Jurkat, Clone E6-1 (cell line): ENCODE data around the gene RIC3. TPM values are rescaled to one million over a fixed set of nuclear protein-coding genes. Genes with fewer than 3 reads are reported as not detected.

Experiments used
- DNase-seq: peaks from one replicate; pipeline ENCODE4 v3.0.0-alpha.2; 2011; ENCODE audit warnings: low read depth, low spot score
- H3K4me3 ChIP-seq: 2 replicates; pipeline ENCODE4 v1.5.1; 2011; ENCODE audit warnings: mild to moderate bottlenecking, low read length, control low read depth, moderate library complexity
- polyA plus RNA-seq: library from polyadenylated mRNA; unstranded; fragments of >200 nt; gene quantifications from one replicate; pipeline ENCODE4 v1.2.1, GENCODE V29; 2012; ENCODE audit warnings: missing spikeins; ENCODE audit not compliant: insufficient read length, insufficient read depth

Gene RIC3, protein sequence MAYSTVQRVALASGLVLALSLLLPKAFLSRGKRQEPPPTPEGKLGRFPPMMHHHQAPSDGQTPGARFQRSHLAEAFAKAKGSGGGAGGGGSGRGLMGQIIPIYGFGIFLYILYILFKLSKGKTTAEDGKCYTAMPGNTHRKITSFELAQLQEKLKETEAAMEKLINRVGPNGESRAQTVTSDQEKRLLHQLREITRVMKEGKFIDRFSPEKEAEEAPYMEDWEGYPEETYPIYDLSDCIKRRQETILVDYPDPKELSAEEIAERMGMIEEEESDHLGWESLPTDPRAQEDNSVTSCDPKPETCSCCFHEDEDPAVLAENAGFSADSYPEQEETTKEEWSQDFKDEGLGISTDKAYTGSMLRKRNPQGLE
- polyA plus RNA-seq: not detected

DNA sequence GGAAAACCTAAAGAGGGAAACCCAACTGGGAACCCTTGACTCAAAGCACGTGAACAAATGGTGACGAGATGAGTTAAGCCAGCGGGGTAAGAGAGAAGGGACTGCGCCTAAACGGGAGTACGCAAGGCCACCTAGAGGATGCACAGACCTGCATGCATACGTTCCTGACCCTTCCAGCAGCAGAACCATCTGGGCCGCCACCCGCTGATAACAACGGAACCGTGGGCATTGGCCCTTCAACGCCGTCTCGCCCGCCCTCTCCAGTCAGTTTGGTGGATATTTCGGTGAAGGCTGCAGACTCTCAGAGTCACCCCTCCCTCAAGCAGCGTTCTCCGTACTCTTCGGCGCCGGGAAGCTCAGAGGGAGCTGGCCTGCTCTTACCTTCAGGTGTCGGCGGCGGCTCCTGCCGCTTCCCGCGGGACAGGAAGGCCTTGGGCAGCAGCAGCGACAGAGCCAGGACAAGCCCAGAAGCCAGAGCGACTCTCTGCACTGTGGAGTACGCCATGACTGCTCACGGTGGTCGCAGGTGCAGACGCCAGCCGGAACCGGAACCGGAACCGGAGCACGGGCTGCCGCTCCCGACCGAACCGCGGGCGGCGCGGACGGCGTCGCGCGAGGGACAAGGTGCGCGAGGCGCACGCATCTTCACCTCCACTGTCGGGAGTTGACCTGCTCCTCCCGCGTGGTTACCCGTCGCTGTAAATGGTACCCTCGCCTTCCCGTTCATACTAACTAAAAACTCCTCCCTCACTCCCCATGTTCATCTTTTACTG is at the start of gene RIC3:
Gene RIC3, minus strand, starts transcription at position 541 of the 773 bp plus-strand sequence. Its CDS starts 36 bp downstream, at position 505.
- DNase-seq: no peak
- H3K4me3 ChIP-seq: no peak within 1 kb of the TSS

DNA sequence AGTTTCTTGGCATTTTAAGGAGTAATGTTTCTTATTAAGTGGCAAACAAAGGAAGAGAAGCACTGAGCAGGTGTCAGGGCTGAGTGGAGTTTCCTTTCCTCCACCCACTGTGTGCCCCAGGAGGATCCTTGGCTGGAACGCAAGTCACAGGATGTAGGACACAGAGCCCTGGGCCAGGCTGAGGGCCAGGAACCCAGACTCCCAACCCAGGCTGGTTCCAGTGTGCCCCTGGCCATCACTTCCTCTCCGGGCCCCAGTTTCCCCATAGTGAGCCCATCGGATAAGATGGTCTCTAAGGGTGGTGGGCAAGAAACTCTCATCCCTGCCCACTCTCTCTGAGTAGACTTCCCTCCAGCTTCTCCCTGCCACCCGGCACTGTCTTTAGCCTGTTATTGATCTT is 49.6 kb upstream of the RIC3 start:
- no peak for DNase-seq
- H3K4me3 ChIP-seq: no peak overlapping the region

GRCh38 chr11:8217926-8218325 is 49.1 kb upstream of the RIC3 start:
- DNase-seq: no peak

GRCh38 chr11:8217136-8217535 is 48.3 kb upstream of the RIC3 start:
- H3K4me3 ChIP-seq: no peak overlapping the region
- no peak for DNase-seq

More at GRCh38 chr11:8217926-8218325, 49.1 kb upstream of the RIC3 start:
- no peak overlapping the region for H3K4me3 ChIP-seq

GRCh38 chr11:8213376-8213775 is 44.6 kb upstream of the RIC3 start:
- H3K4me3 ChIP-seq: no peak overlapping the region
- no peak for DNase-seq

- no peak overlapping the region for H3K4me3 ChIP-seq
- DNase-seq: no peak
Measured at GRCh38 chr11:8209208-8209807, 40.5 kb upstream of the RIC3 start.

DNA sequence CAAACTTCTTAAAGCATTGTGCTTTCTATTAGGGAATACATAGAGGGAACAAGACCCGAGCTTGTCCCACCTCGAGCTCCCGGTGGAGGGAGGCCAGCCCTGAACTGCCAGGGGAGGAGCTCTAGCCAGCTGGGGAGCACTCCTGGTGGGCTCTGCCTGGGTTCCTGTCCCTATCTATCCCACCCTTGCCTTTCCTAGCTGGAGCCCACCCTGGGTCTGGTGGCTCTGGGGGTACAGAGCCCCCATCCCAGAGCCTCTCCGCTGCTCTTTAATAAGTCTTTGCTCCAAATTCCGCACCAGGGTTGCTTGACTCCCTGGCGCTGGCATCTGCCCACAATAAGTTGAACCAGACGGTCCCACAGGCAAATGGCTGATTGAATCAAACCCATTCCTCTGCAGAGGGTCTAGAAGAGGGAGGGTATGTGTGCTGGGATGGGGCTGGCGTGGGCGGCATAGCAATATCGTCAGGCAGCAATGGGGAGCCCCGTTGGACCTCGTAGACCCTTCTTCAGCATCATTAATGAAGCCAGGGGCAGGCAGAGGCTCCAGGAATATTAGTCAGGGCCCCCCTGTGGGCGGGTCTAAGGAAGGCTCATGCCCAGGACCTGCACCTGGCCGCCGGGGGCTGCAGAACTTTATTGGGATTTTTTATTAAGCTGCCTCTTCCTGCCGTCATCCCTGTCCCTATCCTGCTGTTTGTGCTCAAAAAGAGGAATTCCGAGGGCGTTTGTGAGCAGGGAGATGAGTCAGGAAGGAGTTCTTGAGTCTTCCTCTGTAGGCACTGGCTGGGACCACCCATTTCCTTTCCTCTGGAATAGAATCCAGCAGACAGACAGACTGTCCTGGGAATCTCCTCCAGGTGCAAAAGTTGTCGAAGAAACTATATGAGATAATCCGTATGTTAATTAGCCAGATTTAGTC is 38.5 kb upstream of the RIC3 start:
- DNase-seq: no peak
- no peak overlapping the region for H3K4me3 ChIP-seq

- no peak for DNase-seq
- H3K4me3 ChIP-seq: no peak overlapping the region
Measured at GRCh38 chr11:8206251-8207079, 37.6 kb upstream of the RIC3 start.

- no peak overlapping the region for H3K4me3 ChIP-seq
- DNase-seq: no peak
Measured at GRCh38 chr11:8205566-8205965, 36.7 kb upstream of the RIC3 start.

GRCh38 chr11:8204596-8204995 is 35.8 kb upstream of the RIC3 start:
- H3K4me3 ChIP-seq: no peak overlapping the region
- no peak for DNase-seq

DNA sequence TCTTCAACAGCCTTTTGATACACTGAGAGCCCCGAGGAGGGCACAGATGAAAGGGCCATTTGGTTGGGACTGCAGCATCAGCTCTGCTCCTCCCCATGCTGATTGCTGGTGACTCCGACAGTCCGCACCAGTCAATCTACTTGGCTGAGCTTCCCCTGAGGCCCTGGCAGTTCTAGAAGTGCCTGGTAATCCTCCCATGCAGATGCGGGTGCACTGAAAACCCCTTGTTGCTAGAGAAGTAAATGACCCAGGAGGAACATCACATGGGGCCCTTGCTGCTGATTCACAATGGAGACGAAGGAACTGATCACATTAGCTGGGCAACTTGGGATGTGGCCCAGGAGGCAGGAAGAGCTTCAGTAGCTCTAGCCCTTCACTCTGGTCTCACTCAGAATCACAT is 35.2 kb upstream of the RIC3 start:
- no peak for DNase-seq
- no peak overlapping the region for H3K4me3 ChIP-seq

DNA sequence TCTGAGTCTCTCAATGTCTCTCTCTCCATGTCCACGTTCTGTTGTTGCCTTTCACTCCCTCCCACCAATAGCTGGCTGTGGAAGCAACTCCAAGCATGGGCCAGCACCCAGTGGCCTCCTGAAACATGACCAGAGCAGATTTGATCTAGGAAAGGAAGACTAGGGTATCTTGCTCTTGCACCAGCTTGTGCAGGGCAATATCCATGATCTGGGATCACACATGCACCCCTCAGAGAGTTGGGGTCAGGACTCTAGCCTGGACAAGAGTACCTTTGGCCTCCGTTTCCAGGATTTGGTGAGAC is 34.5 kb upstream of the RIC3 start:
- DNase-seq: no peak
- no peak overlapping the region for H3K4me3 ChIP-seq

DNA sequence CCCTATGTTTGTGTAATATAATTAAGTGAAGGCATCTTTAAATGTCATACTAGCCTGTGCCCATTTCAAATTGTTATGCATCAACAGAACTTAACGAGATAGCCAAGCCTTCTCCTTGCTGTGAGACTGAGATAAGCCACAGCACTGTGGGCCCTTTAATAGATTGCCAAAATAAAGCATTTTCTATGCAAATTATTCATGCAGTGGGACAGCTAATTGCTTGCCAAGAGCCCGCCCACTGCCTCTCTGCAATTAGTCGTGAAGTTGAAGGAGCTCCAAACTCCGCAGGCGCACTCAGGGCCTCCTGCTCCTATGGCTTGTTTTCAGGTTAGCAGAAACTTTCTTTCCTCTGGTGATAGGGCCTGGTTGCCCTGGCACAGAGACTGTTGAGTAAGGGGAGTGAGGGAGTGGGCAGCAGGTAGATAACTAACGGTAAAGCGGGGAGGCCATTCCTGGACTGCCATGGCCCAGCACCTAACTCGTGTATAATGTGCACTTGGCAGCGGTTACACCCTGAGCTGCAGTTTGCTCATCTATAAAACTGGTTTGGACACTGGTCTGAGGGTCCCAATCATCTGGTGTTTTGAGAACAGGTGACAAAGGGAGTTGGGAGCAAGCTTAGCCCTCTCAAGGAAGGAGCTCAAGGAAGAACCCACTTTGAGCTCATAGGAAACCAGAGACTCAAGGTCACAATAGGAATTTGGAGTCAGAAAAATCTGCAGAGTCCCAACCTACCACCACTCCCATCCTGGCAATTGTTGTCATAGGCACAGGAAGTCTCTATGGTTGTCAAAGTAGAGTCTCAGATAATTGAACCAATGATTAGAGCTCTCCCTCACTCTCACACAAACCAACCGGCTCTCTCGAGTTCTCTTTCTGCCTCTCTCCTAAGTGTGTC is 33.9 kb upstream of the RIC3 start:
- no peak for DNase-seq
- H3K4me3 ChIP-seq: no peak overlapping the region

DNA sequence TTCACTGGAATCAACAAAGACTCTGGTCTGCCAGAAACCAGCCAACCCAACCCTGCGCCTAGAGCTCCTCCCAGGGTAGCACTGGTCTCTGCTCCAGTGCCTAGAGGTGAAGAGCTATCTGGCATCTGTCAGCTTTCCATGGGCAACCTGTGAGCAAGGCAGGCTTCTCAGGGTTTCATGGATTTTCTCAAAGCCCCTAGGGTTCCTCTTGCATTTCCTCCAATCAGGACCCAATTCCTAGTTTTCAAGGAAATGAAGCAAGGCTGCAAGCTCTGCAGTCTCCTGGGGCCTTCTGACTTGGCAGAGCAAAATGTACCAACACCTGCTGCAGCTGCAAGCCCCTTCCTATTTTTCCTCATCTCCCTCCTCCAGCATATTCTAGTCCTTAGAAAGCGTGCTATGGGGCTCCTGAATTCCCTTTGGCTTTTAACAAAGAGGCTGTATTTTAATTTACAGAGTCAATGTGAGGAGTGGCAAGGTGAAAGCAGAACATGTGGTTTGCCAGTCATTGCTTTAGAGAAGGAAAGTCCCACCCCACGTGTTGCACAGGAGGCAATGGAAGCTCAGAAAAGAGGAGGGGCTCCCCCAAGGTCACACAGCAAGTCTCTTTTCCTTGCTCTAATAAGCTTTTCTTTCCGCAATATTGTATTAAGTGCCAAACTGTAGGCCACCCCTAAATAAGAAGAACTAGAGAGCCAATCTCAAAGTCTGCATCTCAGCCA is 33.0 kb upstream of the RIC3 start:
- no peak overlapping the region for H3K4me3 ChIP-seq
- DNase-seq: no peak

- DNase-seq: no peak
- no peak overlapping the region for H3K4me3 ChIP-seq
Measured at GRCh38 chr11:8199676-8200075, 30.9 kb upstream of the RIC3 start.

DNA sequence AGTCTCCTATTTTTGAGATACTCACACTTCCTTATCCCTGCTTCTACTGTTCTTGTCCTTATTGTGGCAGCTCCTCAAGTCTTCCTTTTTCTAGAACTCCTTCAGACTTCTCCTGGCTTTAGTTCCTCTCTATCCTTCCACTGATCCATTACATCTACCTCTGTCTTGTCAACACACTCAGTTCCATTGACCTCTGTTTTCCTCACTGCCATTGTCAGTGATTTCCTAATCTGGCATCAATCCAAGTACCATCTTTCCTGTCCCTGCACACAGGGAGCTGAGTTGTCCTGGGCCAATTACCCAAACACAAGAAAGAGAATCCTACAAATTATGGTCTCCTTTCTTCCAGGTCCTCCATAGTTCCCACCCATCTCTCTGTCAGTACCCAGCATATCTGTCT is 27.9 kb upstream of the RIC3 start:
- no peak for DNase-seq
- H3K4me3 ChIP-seq: no peak overlapping the region

DNA sequence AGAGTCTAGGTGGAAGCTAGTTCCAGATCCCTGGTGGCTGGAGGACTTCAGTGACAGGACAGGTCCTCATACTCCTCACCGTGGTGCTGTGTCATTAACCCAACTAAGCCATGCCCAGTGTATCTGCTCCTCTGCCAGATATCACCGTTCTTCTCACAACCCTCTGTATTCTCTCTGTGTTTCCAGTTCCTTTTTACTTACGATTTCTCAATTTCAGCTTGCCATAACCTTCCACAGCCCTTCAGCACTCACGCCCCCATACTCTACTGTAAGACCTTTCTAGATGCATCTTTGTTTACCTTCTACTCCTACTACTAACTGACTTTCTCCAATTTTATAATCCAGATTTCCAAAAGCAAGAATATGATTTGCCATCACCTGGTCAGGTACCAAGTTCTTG is 26.1 kb upstream of the RIC3 start:
- DNase-seq: no peak
- H3K4me3 ChIP-seq: no peak overlapping the region
